ENCODE results near the gene B3GNT3.
A peak's percentile ranks its signal among the peaks of the same experiment; 100 is the strongest.

B3GNT3 gene

DNA sequence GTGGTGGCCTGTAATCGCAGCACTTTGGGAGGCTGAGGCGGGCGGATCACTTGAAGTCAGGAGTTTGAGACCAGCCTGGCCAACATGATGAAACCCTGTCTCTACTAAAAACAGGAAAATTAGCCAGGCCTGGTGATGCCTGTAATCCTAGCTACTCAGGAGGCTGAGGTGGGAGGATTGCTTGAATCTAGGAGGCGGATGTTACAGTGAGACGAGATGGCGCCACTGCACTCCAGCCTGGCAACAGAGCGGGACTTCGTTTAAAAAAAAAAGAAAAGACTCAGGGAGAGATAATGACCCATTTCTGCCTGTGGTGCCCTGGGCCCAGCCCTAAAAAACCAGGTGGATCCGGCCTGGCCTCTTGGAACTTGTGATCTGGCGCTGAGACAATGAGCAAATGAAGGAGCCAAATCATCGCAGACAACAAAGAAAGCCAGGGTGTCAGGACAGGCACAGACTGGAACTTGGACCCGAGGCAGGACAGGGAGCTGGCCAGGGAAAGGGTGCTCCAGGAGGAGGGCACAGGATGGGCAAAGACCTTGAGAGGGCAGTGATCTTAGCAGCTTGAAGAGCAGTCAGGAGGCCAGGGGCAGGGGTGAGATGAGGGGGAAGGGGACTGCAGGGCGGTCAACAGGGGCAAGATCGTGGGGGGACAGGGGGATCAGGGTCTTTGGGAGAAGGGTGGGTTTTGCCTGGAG lies 53.8 kb downstream of the B3GNT3 start:
- H3K27ac ChIP-seq (ENCODE audit: low read length, poor library complexity, severe bottlenecking), result no peak overlapping the region
- H3K79me1 ChIP-seq (replicated peaks; ENCODE audit: low read length, poor library complexity, severe bottlenecking), result no peaks in the 10 kb centered on the region
- H3K27me3 ChIP-seq (ENCODE audit: control insufficient read depth in 1 of 2, insufficient read depth in 1 of 2, low read length in 2 of 2), result peaks cover 4 to 7% of the 10 kb centered on the region in 2 experiments
- peaks cover 5% of the 10 kb centered on the region for H3K4me1 ChIP-seq (ENCODE audit: control insufficient read depth, insufficient read depth, low read depth, low read length)
- no peak overlapping the region for H4K8ac ChIP-seq (ENCODE audit: low read length)
- H3K14ac ChIP-seq (ENCODE audit: low read length in 2 of 2), result peak overlapping the region in 1 of 2 experiments; percentile 79
- H3K9ac ChIP-seq (ENCODE audit: low read length), result no peak overlapping the region
- H3K18ac ChIP-seq (ENCODE audit: low read depth in 1 of 2, low read length in 2 of 2), result no peak overlapping the region
- no peak overlapping the region for H2AFZ ChIP-seq (ENCODE audit: low read depth, low read length)
- peak overlapping the region in 1 of 2 experiments; percentile 6 for H2BK12ac ChIP-seq (ENCODE audit: low read length in 2 of 2)
- H2AK5ac ChIP-seq (ENCODE audit: low read length, severe bottlenecking), result no peak overlapping the region
- no peak overlapping the region for H2BK120ac ChIP-seq (ENCODE audit: low read depth, low read length)
- H2BK5ac ChIP-seq (ENCODE audit: low read depth, low read length, poor library complexity, severe bottlenecking), result no peak overlapping the region
- H3K4me2 ChIP-seq (ENCODE audit: low read length, poor library complexity, severe bottlenecking), result no peak overlapping the region
- H4K91ac ChIP-seq (ENCODE audit: low read length), result no peak overlapping the region
- 92% methylated on average over 11 of the region's 14 CpGs for WGBS
- no peak overlapping the region for H3K4me3 ChIP-seq (ENCODE audit: insufficient read depth in 1 of 2, low read depth in 1 of 2, low read length in 2 of 2)
- no peak overlapping the region for H3K23ac ChIP-seq (ENCODE audit: low read length in 2 of 2)
- H3K4ac ChIP-seq (ENCODE audit: low read depth in 1 of 2, low read length in 2 of 2), result no peak overlapping the region
- DNase-seq, result no peak
- no peak overlapping the region for H2BK15ac ChIP-seq (ENCODE audit: low read depth, poor library complexity, severe bottlenecking)
- no peaks in the 10 kb centered on the region for H3K36me3 ChIP-seq (ENCODE audit: control insufficient read depth in 1 of 2, insufficient read depth in 2 of 2, low read depth in 1 of 2, low read length in 2 of 2)
- no peaks in the 10 kb centered on the region for H3K9me3 ChIP-seq (ENCODE audit: control insufficient read depth, low read length)

DNA sequence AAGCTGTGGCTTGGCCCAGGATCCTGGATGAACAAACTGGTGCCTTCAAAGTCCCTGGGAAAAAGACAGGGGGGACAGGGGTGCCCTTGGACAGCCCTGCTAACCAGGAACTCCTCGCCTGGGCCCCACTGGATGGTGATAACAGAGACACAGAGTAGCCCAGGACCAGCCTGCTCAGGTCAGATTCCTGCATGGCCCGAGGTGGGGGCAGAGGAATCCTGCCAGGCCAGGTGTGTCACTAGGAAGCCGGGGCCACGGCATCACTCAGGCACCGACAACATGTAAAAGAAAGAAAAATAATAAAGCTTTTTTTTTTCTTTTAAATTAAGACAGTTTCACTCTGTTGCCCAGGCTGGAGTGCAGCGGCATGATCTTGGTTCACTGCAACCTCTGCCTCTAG lies 59.1 kb downstream of the B3GNT3 start:
- peak overlapping the region; percentile 14 for H2AFZ ChIP-seq (ENCODE audit: low read depth, low read length)
- no peak overlapping the region for H3K27ac ChIP-seq (ENCODE audit: low read length, poor library complexity, severe bottlenecking)
- peak overlapping the region in 1 of 2 experiments; percentile 32 for H3K14ac ChIP-seq (ENCODE audit: low read length in 2 of 2)
- no peak overlapping the region for H2BK5ac ChIP-seq (ENCODE audit: low read depth, low read length, poor library complexity, severe bottlenecking)
- no peaks in the 10 kb centered on the region for H3K4me1 ChIP-seq (ENCODE audit: control insufficient read depth, insufficient read depth, low read depth, low read length)
- no peak overlapping the region for H3K23ac ChIP-seq (ENCODE audit: low read length in 2 of 2)
- no peak overlapping the region for H2BK120ac ChIP-seq (ENCODE audit: low read depth, low read length)
- no peak overlapping the region for H4K91ac ChIP-seq (ENCODE audit: low read length)
- H2AK5ac ChIP-seq (ENCODE audit: low read length, severe bottlenecking), result no peak overlapping the region
- no peaks in the 10 kb centered on the region for H3K9me3 ChIP-seq (ENCODE audit: control insufficient read depth, low read length)
- H2BK15ac ChIP-seq (ENCODE audit: low read depth, poor library complexity, severe bottlenecking), result no peak overlapping the region
- no peak overlapping the region for H3K4me3 ChIP-seq (ENCODE audit: insufficient read depth in 1 of 2, low read depth in 1 of 2, low read length in 2 of 2)
- H3K18ac ChIP-seq (ENCODE audit: low read depth in 1 of 2, low read length in 2 of 2), result no peak overlapping the region
- H3K36me3 ChIP-seq (ENCODE audit: control insufficient read depth in 1 of 2, insufficient read depth in 2 of 2, low read depth in 1 of 2, low read length in 2 of 2), result no peaks in the 10 kb centered on the region
- no peak overlapping the region for H2BK12ac ChIP-seq (ENCODE audit: low read length in 2 of 2)
- no peaks in the 10 kb centered on the region for H3K79me1 ChIP-seq (replicated peaks; ENCODE audit: low read length, poor library complexity, severe bottlenecking)
- H3K27me3 ChIP-seq (ENCODE audit: control insufficient read depth in 1 of 2, insufficient read depth in 1 of 2, low read length in 2 of 2), result peaks cover 0 to 2% of the 10 kb centered on the region in 2 experiments
- no peak for DNase-seq
- H3K4ac ChIP-seq (ENCODE audit: low read depth in 1 of 2, low read length in 2 of 2), result no peak overlapping the region
- H3K4me2 ChIP-seq (ENCODE audit: low read length, poor library complexity, severe bottlenecking), result no peak overlapping the region
- H4K8ac ChIP-seq (ENCODE audit: low read length), result no peak overlapping the region
- WGBS, result 95% methylated on average over 3 of the region's 6 CpGs
- no peak overlapping the region for H3K9ac ChIP-seq (ENCODE audit: low read length)

DNA sequence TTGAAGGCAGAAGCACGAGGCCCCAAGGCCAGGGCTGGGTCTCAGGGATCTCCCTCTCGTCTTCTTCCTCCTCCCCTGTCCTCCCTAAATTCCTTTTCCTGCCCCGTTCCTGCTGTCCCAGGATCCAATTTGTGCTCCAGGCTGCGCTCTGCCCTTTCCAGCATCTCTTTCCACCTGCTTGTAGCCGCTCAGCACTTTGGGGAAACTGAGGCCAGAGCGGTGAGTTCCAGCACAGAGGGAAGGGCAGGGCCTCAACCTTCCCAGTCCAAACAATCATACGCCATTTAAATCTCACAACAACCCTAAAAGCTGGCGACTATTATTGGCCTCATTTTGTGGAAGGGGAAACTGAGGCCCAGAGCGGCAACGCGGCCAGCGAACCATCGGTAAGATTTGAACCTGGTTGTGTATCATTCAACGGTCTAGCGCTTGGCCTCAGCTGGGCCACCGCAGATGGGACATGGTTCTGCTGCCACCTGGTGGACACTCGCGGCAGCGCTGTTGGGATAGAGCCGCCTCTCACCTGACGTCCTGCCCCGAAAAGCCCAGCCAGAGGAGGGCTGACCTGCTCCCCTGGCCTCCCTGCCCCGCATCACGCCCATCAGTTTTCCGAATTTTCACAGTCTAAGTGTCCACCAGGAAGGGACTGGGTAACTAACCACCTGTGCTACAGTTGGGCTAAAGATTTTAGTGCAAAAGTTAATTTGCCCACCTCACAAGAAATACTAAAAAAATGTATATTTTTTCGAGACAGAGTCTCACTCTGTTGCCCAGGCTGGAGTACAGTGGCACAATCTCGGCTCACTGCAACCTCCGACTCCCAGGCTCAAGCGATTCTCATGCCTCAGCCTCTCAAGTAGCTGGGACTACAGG lies 60.6 kb downstream of the B3GNT3 start:
- no peak overlapping the region for H3K18ac ChIP-seq (ENCODE audit: low read depth in 1 of 2, low read length in 2 of 2)
- no peak overlapping the region for H2AK5ac ChIP-seq (ENCODE audit: low read length, severe bottlenecking)
- H4K8ac ChIP-seq (ENCODE audit: low read length), result peak overlapping the region; percentile 65
- H3K14ac ChIP-seq (ENCODE audit: low read length in 2 of 2), result peak overlapping the region in 1 of 2 experiments; percentile 35
- H2BK5ac ChIP-seq (ENCODE audit: low read depth, low read length, poor library complexity, severe bottlenecking), result no peak overlapping the region
- DNase-seq, result peak; percentile 66
- no peak overlapping the region for H3K4me2 ChIP-seq (ENCODE audit: low read length, poor library complexity, severe bottlenecking)
- H3K9ac ChIP-seq (ENCODE audit: low read length), result no peak overlapping the region
- H3K27me3 ChIP-seq (ENCODE audit: control insufficient read depth in 1 of 2, insufficient read depth in 1 of 2, low read length in 2 of 2), result peaks cover 0 to 2% of the 10 kb centered on the region in 2 experiments
- 14% methylated on average over 29 of the region's 29 CpGs for WGBS
- no peak overlapping the region for H4K91ac ChIP-seq (ENCODE audit: low read length)
- H3K23ac ChIP-seq (ENCODE audit: low read length in 2 of 2), result no peak overlapping the region
- no peak overlapping the region for H3K4ac ChIP-seq (ENCODE audit: low read depth in 1 of 2, low read length in 2 of 2)
- H3K36me3 ChIP-seq (ENCODE audit: control insufficient read depth in 1 of 2, insufficient read depth in 2 of 2, low read depth in 1 of 2, low read length in 2 of 2), result no peaks in the 10 kb centered on the region
- H3K79me1 ChIP-seq (replicated peaks; ENCODE audit: low read length, poor library complexity, severe bottlenecking), result no peaks in the 10 kb centered on the region
- no peaks in the 10 kb centered on the region for H3K9me3 ChIP-seq (ENCODE audit: control insufficient read depth, low read length)
- no peak overlapping the region for H2BK15ac ChIP-seq (ENCODE audit: low read depth, poor library complexity, severe bottlenecking)
- no peak overlapping the region for H2BK120ac ChIP-seq (ENCODE audit: low read depth, low read length)
- H3K4me3 ChIP-seq (ENCODE audit: insufficient read depth in 1 of 2, low read depth in 1 of 2, low read length in 2 of 2), result no peak overlapping the region
- H2AFZ ChIP-seq (ENCODE audit: low read depth, low read length), result no peak overlapping the region
- H3K27ac ChIP-seq (ENCODE audit: low read length, poor library complexity, severe bottlenecking), result no peak overlapping the region
- H2BK12ac ChIP-seq (ENCODE audit: low read length in 2 of 2), result peak overlapping the region in 1 of 2 experiments; percentile 60
- H3K4me1 ChIP-seq (ENCODE audit: control insufficient read depth, insufficient read depth, low read depth, low read length), result no peaks in the 10 kb centered on the region
